K562 (cell line): ENCODE results near the gene ERBB4.

Experiments
- CHD1 ChIP-seq: fragments of 200-600 bp; sonication (generic); IDR thresholded peaks from one replicate; pipeline ENCODE4 v1.6.1; 2012; ENCODE audit warnings: mild to moderate bottlenecking, moderate library complexity, low read length, inconsistent platforms
- NFIC ChIP-seq: fragments of 450-650 bp; IDR thresholded peaks from 2 replicates; pipeline ENCODE4 v1.6.1; 2017; ENCODE audit warnings: mild to moderate bottlenecking, inconsistent platforms
- ZZZ3 ChIP-seq: fragments of 450-650 bp; IDR thresholded peaks from 2 replicates; pipeline ENCODE4 v1.6.1; 2016; ENCODE audit warnings: antibody characterized with exemption, mild to moderate bottlenecking, moderate library complexity

DNA sequence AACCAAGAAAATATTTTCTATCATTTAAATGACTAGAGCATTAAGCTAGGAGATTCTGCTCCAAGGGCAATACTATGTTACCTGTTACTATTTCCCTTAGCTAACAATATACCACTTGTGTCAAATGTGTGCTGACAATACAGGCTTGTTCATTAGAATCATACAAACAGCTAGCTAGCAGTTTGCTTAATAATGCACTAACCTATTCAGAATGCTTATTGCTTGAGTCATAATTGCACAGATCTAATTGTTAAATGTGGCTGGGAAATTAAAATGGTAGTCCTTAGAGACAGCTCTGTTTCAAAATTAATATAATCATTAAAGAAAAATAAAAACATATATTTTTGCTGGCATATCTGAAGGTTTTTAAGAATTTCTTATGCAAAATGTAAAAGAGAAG lies 344.2 kb downstream of the ERBB4 start:
- no peak for TF ChIP-seq ZZZ3
- no peak for TF ChIP-seq NFIC
- no peak for TF ChIP-seq CHD1
